22Rv1 (cell line): Measurements from ENCODE around the gene DESI1.

Source experiments
- CTCF ChIP-seq: fragments of 450-650 bp; IDR thresholded peaks from 2 replicates; pipeline ENCODE4 v1.5.1; 2017; ENCODE audit warnings: mild to moderate bottlenecking
- ZFX ChIP-seq: fragments of 450-650 bp; IDR thresholded peaks from 2 replicates; pipeline ENCODE4 v1.6.1; 2017; ENCODE audit warnings: antibody characterized with exemption, borderline replicate concordance

GRCh38 chr22:41659941-41660340, 39.1 kb upstream of the DESI1 start:
- TF ChIP-seq CTCF = no peak
- no peak for TF ChIP-seq ZFX
